Epithelial cell of proximal tubule (primary cell): ENCODE results near the gene ACLY. TPM values are rescaled to one million over a fixed set of nuclear protein-coding genes. Genes with fewer than 3 reads are reported as not detected.
A peak's percentile ranks its signal among the peaks of the same experiment; 100 is the strongest.

ENCODE experiments used
- DNase-seq: peaks from one replicate; pipeline ENCODE4 v3.0.0-alpha.2; 2011; ENCODE audit warnings: low read depth
- H3K4me3 ChIP-seq: 2 replicates; pipeline ENCODE4 v1.5.1; 2011; ENCODE audit warnings: low read depth, mild to moderate bottlenecking, low read length
- total RNA-seq: library from RNA; depleted of rRNA; stranded (reverse); fragments of >200 nt; gene quantifications from 2 replicates; pipeline ENCODE4 v1.2.3, GENCODE V29; 2015
- TF ChIP-seq, protein P1 (sequence below): conservative IDR thresholded peaks from 2 replicates; pipeline ENCODE4 v1.5.1; 2012; ENCODE audit warnings: low read depth, mild to moderate bottlenecking, low read length

Gene ACLY
- total RNA-seq, 1 donor from 2014 or later: 193 TPM

DNA sequence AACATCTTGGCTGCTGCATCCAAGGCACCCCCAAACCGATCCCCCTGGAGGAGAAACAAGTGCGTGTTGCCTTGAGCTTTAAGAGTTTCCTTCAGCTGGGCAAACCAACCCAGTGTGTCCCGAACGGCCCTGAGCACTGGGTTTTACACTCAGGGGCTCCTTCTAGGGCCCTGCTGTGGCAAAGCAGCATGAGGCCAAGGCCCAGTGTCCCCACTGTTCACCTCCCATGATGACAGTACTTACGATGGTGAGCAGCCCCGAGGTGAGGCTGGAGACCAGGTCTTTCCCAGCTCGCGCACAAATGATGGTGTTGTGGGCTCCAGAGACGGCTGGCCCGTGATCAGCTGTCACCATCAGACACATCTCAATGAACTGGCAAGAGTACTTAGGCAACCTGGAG is 47.0 kb downstream of the ACLY start:
- no peak for DNase-seq
- no peak overlapping the region for H3K4me3 ChIP-seq
- TF ChIP-seq, protein P1, sequence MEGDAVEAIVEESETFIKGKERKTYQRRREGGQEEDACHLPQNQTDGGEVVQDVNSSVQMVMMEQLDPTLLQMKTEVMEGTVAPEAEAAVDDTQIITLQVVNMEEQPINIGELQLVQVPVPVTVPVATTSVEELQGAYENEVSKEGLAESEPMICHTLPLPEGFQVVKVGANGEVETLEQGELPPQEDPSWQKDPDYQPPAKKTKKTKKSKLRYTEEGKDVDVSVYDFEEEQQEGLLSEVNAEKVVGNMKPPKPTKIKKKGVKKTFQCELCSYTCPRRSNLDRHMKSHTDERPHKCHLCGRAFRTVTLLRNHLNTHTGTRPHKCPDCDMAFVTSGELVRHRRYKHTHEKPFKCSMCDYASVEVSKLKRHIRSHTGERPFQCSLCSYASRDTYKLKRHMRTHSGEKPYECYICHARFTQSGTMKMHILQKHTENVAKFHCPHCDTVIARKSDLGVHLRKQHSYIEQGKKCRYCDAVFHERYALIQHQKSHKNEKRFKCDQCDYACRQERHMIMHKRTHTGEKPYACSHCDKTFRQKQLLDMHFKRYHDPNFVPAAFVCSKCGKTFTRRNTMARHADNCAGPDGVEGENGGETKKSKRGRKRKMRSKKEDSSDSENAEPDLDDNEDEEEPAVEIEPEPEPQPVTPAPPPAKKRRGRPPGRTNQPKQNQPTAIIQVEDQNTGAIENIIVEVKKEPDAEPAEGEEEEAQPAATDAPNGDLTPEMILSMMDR: no peak

DNA sequence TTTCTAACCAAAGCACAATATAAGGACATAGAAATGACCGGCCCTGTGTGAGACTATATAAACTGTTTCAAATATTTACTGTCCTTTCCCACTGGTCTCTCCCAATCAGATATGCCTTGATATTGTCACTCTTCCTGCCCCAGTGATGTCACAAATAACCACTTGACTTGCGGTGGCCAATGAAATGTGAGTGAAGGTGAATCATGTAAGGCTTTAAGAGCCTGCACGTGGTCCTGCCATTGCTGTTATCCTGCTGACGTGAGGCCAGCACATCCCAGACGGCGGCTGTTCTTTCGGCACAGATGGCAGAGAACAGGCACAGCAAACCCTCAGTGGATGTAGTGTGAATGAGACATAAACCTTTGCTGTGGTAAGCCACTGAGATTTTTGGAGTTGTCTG is 48.1 kb downstream of the ACLY start:
- TF ChIP-seq, protein P1: no peak
- no peak overlapping the region for H3K4me3 ChIP-seq
- no peak for DNase-seq

DNA sequence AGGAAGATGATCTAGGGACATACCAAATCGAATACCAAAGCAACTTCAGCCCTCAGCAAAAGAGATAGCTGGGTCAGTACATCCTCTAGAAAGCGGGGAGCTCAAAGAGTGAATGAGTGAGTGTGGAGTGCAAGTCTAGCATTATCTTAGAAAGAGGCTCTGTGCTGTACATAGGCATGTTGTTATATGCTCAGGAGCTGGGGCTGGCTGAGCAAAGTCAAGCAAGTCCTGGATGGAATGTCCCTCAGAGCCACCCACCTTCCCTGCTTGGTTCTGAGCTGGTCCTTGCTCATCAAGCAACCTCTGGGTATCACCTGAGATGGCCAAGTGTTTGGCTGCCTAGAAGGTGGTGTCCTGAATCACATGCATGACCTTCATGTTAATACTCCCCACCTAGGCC is 48.7 kb downstream of the ACLY start:
- TF ChIP-seq, protein P1: no peak
- no peak for DNase-seq
- H3K4me3 ChIP-seq: no peak overlapping the region

DNA sequence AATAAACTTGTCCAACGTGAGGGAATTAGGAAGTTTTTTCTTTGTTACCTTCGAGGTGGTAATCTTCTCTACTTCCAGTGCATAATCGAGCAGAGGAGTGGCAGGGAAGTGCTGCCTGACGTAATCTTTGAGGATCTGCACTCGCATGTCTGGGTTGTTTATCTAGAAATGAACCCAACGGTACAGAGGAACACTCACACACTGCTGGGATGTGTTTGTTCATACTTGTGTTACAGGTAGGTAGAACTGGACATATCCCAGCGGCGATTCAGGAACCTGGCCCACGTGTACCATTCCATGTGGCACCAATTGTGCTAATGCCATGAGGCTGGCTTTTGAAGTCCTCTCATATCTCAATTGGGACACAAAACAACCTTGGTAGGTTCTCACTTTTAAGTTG is 49.3 kb downstream of the ACLY start:
- TF ChIP-seq, protein P1: no peak
- no peak for DNase-seq
- no peak overlapping the region for H3K4me3 ChIP-seq

DNA sequence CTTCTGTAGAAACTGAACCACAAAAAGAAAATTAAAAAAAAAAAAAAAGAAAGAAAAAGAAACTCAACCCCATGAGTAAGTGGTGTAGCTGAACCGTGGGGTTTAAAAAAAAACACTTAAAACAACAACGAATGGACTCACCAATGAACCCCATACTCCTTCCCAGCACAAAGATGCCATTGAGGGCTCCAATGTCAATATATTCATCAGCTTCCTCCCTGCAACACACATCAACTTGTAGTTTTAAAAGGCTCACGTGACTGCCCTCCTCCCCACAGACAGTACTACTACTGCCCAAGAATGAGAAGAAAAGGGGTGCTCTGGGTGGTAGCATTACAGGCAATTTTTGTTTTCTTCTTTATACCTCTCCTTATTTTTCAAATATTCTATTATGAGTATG is 50.2 kb downstream of the ACLY start:
- no peak for DNase-seq
- no peak overlapping the region for H3K4me3 ChIP-seq
- TF ChIP-seq, protein P1: no peak

DNA sequence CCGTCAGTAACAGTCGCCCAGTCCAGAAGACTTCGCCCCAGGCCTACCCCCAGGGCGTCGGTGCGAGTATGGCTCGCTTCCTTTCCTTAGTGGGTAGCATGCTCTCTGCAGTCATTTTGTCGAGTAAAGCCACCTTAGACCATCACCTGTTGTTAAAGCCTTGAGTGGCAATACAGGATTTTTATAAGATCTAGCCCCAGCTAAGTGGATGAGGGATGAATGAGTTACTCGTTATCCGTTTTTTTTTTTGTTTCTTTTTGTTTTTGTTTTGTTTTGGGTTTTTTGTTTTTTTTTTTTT is 53.2 kb downstream of the ACLY start:
- peak overlapping the region; percentile 93 for H3K4me3 ChIP-seq
- TF ChIP-seq, protein P1: no peak
- peak; percentile 16 for DNase-seq

DNA sequence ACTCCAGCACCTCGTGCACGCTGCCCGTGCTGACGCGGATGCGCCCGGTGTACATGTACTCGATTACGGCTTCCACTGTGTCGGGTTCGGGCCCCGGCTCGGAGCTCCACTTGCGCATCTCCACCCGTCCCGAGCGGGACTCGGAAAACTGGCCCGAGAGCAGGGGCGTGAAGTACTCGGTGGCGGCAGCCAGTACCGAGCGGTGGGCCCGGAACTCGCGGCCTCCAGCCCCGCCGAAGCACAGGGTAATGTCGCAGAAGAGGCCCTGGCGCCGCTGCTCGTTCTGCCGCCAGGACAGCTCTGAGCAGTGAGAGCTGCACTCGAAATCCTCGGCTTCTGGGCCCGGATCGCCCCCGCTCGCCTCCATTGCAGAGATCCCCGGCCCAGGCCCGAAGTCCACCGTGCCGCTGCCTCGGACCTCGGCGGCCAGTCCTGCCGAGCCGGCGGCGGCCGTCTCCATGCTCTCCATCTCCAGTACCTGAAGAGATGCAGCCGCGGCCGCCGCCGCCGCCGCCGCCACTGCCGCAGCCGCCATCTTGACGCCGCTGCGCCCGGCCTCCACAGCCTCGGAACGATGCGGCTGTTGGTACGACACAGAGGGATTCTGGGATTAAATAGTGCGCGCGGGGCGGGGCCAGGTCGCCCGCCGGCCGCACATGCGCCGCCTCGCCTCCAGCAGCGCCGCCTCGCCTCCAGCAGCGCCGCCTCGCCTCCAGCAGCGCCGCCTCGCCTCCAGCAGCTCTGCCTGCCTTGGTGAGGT is 53.7 kb downstream of the ACLY start, which contains the start of gene KLHL11:
KLHL11 (minus strand) TSS at position 588 of the 760 bp plus-strand sequence; CDS start at position 535, 53 bp downstream.
- TF ChIP-seq, protein P1: no peak
- peak; percentile 15 for DNase-seq
- H3K4me3 ChIP-seq: peak within 1 kb of the TSS; percentile 93
